ENCODE results near the gene IGLON5.

Gene IGLON5

GRCh38 chr19:51339313-51339686 lies 27.9 kb downstream of the IGLON5 start:
- no peak for TF ChIP-seq GATA2 (IDR thresholded peaks at IDR 0.05; ENCODE audit: low read depth, low read length)
- no peak for TF ChIP-seq GATA3 (IDR thresholded peaks at IDR 0.05; ENCODE audit: low read depth, low read length)

GRCh38 chr19:51339687-51340656 lies 28.5 kb downstream of the IGLON5 start:
- no peak for TF ChIP-seq GATA3 (IDR thresholded peaks at IDR 0.05; ENCODE audit: low read depth, low read length)
- no peak for TF ChIP-seq GATA2 (IDR thresholded peaks at IDR 0.05; ENCODE audit: low read depth, low read length)

GRCh38 chr19:51341066-51341465 lies 29.6 kb downstream of the IGLON5 start:
- TF ChIP-seq GATA2 (IDR thresholded peaks at IDR 0.05; ENCODE audit: low read depth, low read length) = no peak
- no peak for TF ChIP-seq GATA3 (IDR thresholded peaks at IDR 0.05; ENCODE audit: low read depth, low read length)

GRCh38 chr19:51341976-51342580 lies 30.6 kb downstream of the IGLON5 start, which contains the start of gene VSIG10L:
VSIG10L (minus strand) TSS chr19:51342139; CDS start chr19:51342124, 15 bp downstream.
- TF ChIP-seq GATA2 (IDR thresholded peaks at IDR 0.05; ENCODE audit: low read depth, low read length) = no peak
- no peak for TF ChIP-seq GATA3 (IDR thresholded peaks at IDR 0.05; ENCODE audit: low read depth, low read length)

GRCh38 chr19:51342631-51343569 lies 31.5 kb downstream of the IGLON5 start:
- TF ChIP-seq GATA2 (IDR thresholded peaks at IDR 0.05; ENCODE audit: low read depth, low read length) = no peak
- no peak for TF ChIP-seq GATA3 (IDR thresholded peaks at IDR 0.05; ENCODE audit: low read depth, low read length)

- TF ChIP-seq GATA3 (IDR thresholded peaks at IDR 0.05; ENCODE audit: low read depth, low read length) (no peak), GATA2 (IDR thresholded peaks at IDR 0.05; ENCODE audit: low read depth, low read length) (no peak)
Observed at GRCh38 chr19:51345076-51345620, 33.7 kb downstream of the IGLON5 start.

- no peak for TF ChIP-seq GATA2 (IDR thresholded peaks at IDR 0.05; ENCODE audit: low read depth, low read length)
- no peak for TF ChIP-seq GATA3 (IDR thresholded peaks at IDR 0.05; ENCODE audit: low read depth, low read length)
Observed at GRCh38 chr19:51346742-51347141, 35.3 kb downstream of the IGLON5 start.

GRCh38 chr19:51347209-51347928 lies 35.9 kb downstream of the IGLON5 start:
- TF ChIP-seq GATA3 (IDR thresholded peaks at IDR 0.05; ENCODE audit: low read depth, low read length) (no peak), GATA2 (IDR thresholded peaks at IDR 0.05; ENCODE audit: low read depth, low read length) (no peak)

GRCh38 chr19:51351266-51351990 lies 40.0 kb downstream of the IGLON5 start:
- TF ChIP-seq GATA2 (IDR thresholded peaks at IDR 0.05; ENCODE audit: low read depth, low read length) (no peak), GATA3 (IDR thresholded peaks at IDR 0.05; ENCODE audit: low read depth, low read length) (no peak)

- TF ChIP-seq GATA3 (IDR thresholded peaks at IDR 0.05; ENCODE audit: low read depth, low read length) (no peak), GATA2 (IDR thresholded peaks at IDR 0.05; ENCODE audit: low read depth, low read length) (no peak)
Observed at GRCh38 chr19:51352783-51353360, 41.4 kb downstream of the IGLON5 start.

GRCh38 chr19:51354103-51354741 lies 42.8 kb downstream of the IGLON5 start:
- TF ChIP-seq GATA3 (IDR thresholded peaks at IDR 0.05; ENCODE audit: low read depth, low read length) = no peak
- no peak for TF ChIP-seq GATA2 (IDR thresholded peaks at IDR 0.05; ENCODE audit: low read depth, low read length)
